GM18508 (cell line): ENCODE data around the gene SLC6A18.

ENCODE experiments used
- ATAC-seq: cut with Tn5 transposase; IDR thresholded peaks from one replicate; pipeline ENCODE4 v1.9.1; 2021; ENCODE audit warnings: moderate number of reproducible peaks; ENCODE audit not compliant: insufficient read depth, unreplicated experiment

The SLC6A18 gene

GRCh38 chr5:1225081-1225480 is at the start of gene SLC6A18:
Gene SLC6A18, plus strand, starts transcription at chr5:1225381. Its CDS starts 97 bp downstream, at chr5:1225478.
- ATAC-seq, result no peak

- ATAC-seq, result no peak
These were observed 49.2 kb upstream of the SLC6A18 start for GRCh38 chr5:1175801-1176472.

- ATAC-seq, result no peak
These were observed 48.4 kb upstream of the SLC6A18 start for GRCh38 chr5:1176473-1177391.

GRCh38 chr5:1177826-1178528 is 47.2 kb upstream of the SLC6A18 start:
- ATAC-seq, result no peak

- no peak for ATAC-seq
These were observed 46.4 kb upstream of the SLC6A18 start for GRCh38 chr5:1178529-1179382.

GRCh38 chr5:1179383-1179715 is 45.8 kb upstream of the SLC6A18 start:
- ATAC-seq, result no peak

GRCh38 chr5:1180096-1180495 is 45.1 kb upstream of the SLC6A18 start:
- no peak for ATAC-seq

GRCh38 chr5:1180841-1181271 is 44.3 kb upstream of the SLC6A18 start:
- no peak for ATAC-seq

- no peak for ATAC-seq
These were observed 43.5 kb upstream of the SLC6A18 start for GRCh38 chr5:1181451-1182359.

- no peak for ATAC-seq
These were observed 42.9 kb upstream of the SLC6A18 start for GRCh38 chr5:1182360-1182632.

- no peak for ATAC-seq
These were observed 42.4 kb upstream of the SLC6A18 start for GRCh38 chr5:1182633-1183423.

- ATAC-seq, result no peak
These were observed 41.6 kb upstream of the SLC6A18 start for GRCh38 chr5:1183424-1184162.

- ATAC-seq, result no peak
These were observed 41.1 kb upstream of the SLC6A18 start for GRCh38 chr5:1184163-1184470.

- no peak for ATAC-seq
These were observed 40.7 kb upstream of the SLC6A18 start for GRCh38 chr5:1184481-1184880.

GRCh38 chr5:1185038-1185627 is 40.0 kb upstream of the SLC6A18 start:
- ATAC-seq, result no peak

GRCh38 chr5:1185629-1186350 is 39.4 kb upstream of the SLC6A18 start:
- ATAC-seq, result no peak
